Endothelial cell of umbilical vein (primary cell): ENCODE data around the gene SOX30. TPM values are rescaled to one million over a fixed set of nuclear protein-coding genes. Genes with fewer than 3 reads are reported as not detected.

Experiments
- BruUV-seq: library from RNA; stranded (reverse); fragments of 400-500 nt; replicated peaks from 2 replicates; lab custom pipeline; 2021; lab: Mats Ljungman, UMichigan
- CTCF ChIA-PET: fragments of 300-600, 350-600 bp; sonication (Branson Sonifier 250); formaldehyde crosslinking; loops from one replicate; lab custom pipeline; 2021; ENCODE audit warnings: antibody characterized with exemption, inconsistent platforms; lab: Charles Lee
- POLR2A ChIA-PET: fragments of 300-600, 350-600 bp; sonication (Branson Sonifier 250); formaldehyde crosslinking; loops from one replicate; lab custom pipeline; 2021; ENCODE audit warnings: antibody characterized with exemption, inconsistent platforms; lab: Charles Lee
- DNase-seq: peaks from one replicate; pipeline ENCODE4 v3.0.0-alpha.2; 2011; ENCODE audit warnings: low read depth, low spot score
- FAIRE-seq: peaks from 2 replicates; lab custom pipeline; 2011; peaks lifted over from hg19 to GRCh38; lab: Jason Lieb, UNC
- H2AFZ ChIP-seq: 2 replicates; pipeline ENCODE4 v1.6.0; 2012; ENCODE audit warnings: low read depth, low read length, control low read depth, inconsistent platforms
- H3K27ac ChIP-seq: 2 replicates; pipeline ENCODE4 v1.5.1; 2011; ENCODE audit warnings: low read depth, mild to moderate bottlenecking, control low read depth, low read length, moderate library complexity; ENCODE audit not compliant: insufficient read depth
- H3K27me3 ChIP-seq, 2 experiments: 2 replicates each; pipeline versions ENCODE4 v1.6.0 to v1.6.1; 2011; ENCODE audit warnings: low read length in 2 of 2, mixed read lengths in 1 of 2; ENCODE audit not compliant: control insufficient read depth in 2 of 2, insufficient read depth in 2 of 2
- H3K36me3 ChIP-seq, 2 experiments: 2 replicates in 1 of 2; 3 replicates in 1 of 2; pipeline ENCODE4 v1.5.1; 2011; ENCODE audit warnings: low read length in 2 of 2, mild to moderate bottlenecking in 1 of 2, moderate library complexity in 1 of 2; ENCODE audit not compliant: control insufficient read depth in 2 of 2, insufficient read depth in 2 of 2; ENCODE audit errors: extremely low read depth in 1 of 2
- H3K4me1 ChIP-seq: 3 replicates; pipeline ENCODE4 v1.5.1; 2011; ENCODE audit warnings: mild to moderate bottlenecking, low read length; ENCODE audit not compliant: control insufficient read depth, insufficient read depth; ENCODE audit errors: extremely low read depth
- H3K4me2 ChIP-seq: 2 replicates; pipeline ENCODE4 v1.6.1; 2011; ENCODE audit warnings: low read length, control low read depth, mixed read lengths; ENCODE audit not compliant: insufficient read depth
- H3K4me3 ChIP-seq, 3 experiments: fragments of 200-600 bp in 1 of 3; sonication (generic), shearing (Covaris generic) in 1 of 3; replicated peaks in 1 of 3; 2 replicates each; pipeline ENCODE4 v1.5.1; 2011 to 2016; ENCODE audit warnings: control low read depth in 3 of 3, low read length in 3 of 3, mild to moderate bottlenecking in 2 of 3, inconsistent platforms in 1 of 3, low read depth in 1 of 3, moderate library complexity in 1 of 3; ENCODE audit not compliant: insufficient read depth in 1 of 3
- H3K79me2 ChIP-seq: 2 replicates; pipeline ENCODE4 v1.6.0; 2012; ENCODE audit warnings: low read length, inconsistent platforms; ENCODE audit not compliant: control insufficient read depth, insufficient read depth
- H3K9ac ChIP-seq: replicated peaks from 2 replicates; pipeline ENCODE3; 2011; ENCODE audit warnings: low read length, control low read depth; ENCODE audit not compliant: insufficient read depth; ENCODE audit errors: extremely low read depth
- H3K9me1 ChIP-seq: replicated peaks from 3 replicates; pipeline ENCODE4 v1.6.0; 2011; ENCODE audit warnings: mild to moderate bottlenecking, low read length; ENCODE audit not compliant: control insufficient read depth, insufficient read depth; ENCODE audit errors: extremely low read depth
- H3K9me3 ChIP-seq: replicated peaks from 2 replicates; pipeline ENCODE4 v1.5.1; 2012; ENCODE audit warnings: low read length, inconsistent platforms; ENCODE audit not compliant: control insufficient read depth, insufficient read depth
- H4K20me1 ChIP-seq: replicated peaks from 2 replicates; pipeline ENCODE3; 2011; ENCODE audit warnings: mild to moderate bottlenecking, low read length; ENCODE audit not compliant: control insufficient read depth, insufficient read depth; ENCODE audit errors: extremely low read depth
- EZH2 ChIP-seq: IDR thresholded peaks from 2 replicates; pipeline ENCODE4 v1.6.1; 2012; ENCODE audit warnings: borderline replicate concordance, low read depth, mild to moderate bottlenecking, moderate library complexity, low read length, inconsistent platforms; ENCODE audit not compliant: severe bottlenecking
- FOS ChIP-seq: IDR thresholded peaks from 2 replicates; pipeline ENCODE4 v1.6.1; 2011; ENCODE audit warnings: mild to moderate bottlenecking, low read length, moderate library complexity, borderline replicate concordance; ENCODE audit not compliant: insufficient read depth
- GATA2 ChIP-seq: IDR thresholded peaks from 2 replicates; pipeline ENCODE4 v1.7.0; 2011; ENCODE audit warnings: low read depth, mild to moderate bottlenecking, moderate library complexity, mixed read lengths, low read length; ENCODE audit not compliant: insufficient read length, insufficient read depth
- JUN ChIP-seq: IDR thresholded peaks from 2 replicates; pipeline ENCODE4 v1.6.1; 2011; ENCODE audit warnings: borderline replicate concordance, low read depth; ENCODE audit not compliant: insufficient read length, insufficient read depth
- MYC ChIP-seq: IDR thresholded peaks from one replicate; pipeline ENCODE4 v1.6.1; 2011; ENCODE audit warnings: mild to moderate bottlenecking, low read depth, low read length
- POLR2A ChIP-seq: IDR thresholded peaks from 2 replicates; pipeline ENCODE4 v1.6.1; 2012; ENCODE audit warnings: low read depth, mild to moderate bottlenecking, control low read depth, low read length
- POLR2AphosphoS5 ChIP-seq: IDR thresholded peaks from 2 replicates; pipeline ENCODE4 v1.6.1; 2012; ENCODE audit warnings: low read depth, mild to moderate bottlenecking, control low read depth, low read length, moderate library complexity; ENCODE audit not compliant: insufficient read depth
- dilution Hi-C: fragments of 300-500 bp; cut with MboI; formaldehyde crosslinking; loops from one replicate; pipeline ENCODE4 v1.15.0; 2019; ENCODE audit warnings: low sequenced_read_pairs; ENCODE audit not compliant: extremely low pct_ligation_motif_present
- intact Hi-C: fragments of 100-400 bp; cut with micrococcal nuclease; formaldehyde crosslinking; loops from one replicate; pipeline ENCODE4 v1.10.0; 2022
- polyA plus RNA-seq, 4 experiments: library from polyadenylated mRNA; depleted of rRNA in 3 of 4; stranded (reverse) in 3 of 4; unstranded in 1 of 4; fragments of >200 nt; gene quantifications; 2 replicates each; pipeline versions ENCODE4 v1.2.1 to v1.2.3, GENCODE V29; 2011 to 2012; ENCODE audit warnings: missing spikeins in 1 of 4
- total RNA-seq: library from RNA; stranded (reverse); gene quantifications from 2 replicates; pipeline ENCODE4 v1.2.3, GENCODE V29; 2021
- TF ChIP-seq, protein P1 (sequence below): IDR thresholded peaks from 2 replicates; pipeline ENCODE4 v1.6.1; 2011; ENCODE audit not compliant: insufficient read depth, insufficient read length
- TF ChIP-seq, protein P2 (sequence below), 2 donors: IDR thresholded peaks; 1 replicate in 1 of 2; 2 replicates in 1 of 2; pipeline ENCODE4 v1.5.1; 2011; ENCODE audit warnings: low read length in 2 of 2, mild to moderate bottlenecking in 2 of 2, moderate library complexity in 2 of 2, control low read depth in 1 of 2, inconsistent platforms in 1 of 2, low read depth in 1 of 2; ENCODE audit not compliant: insufficient read depth in 1 of 2; ENCODE audit errors: extremely low read depth in 1 of 2

Gene SOX30
- total and polyA plus RNA-seq, 2 donors (not counting 3 experiments of a cell fraction or from before 2014, with no cell fraction given) = not detected

DNA sequence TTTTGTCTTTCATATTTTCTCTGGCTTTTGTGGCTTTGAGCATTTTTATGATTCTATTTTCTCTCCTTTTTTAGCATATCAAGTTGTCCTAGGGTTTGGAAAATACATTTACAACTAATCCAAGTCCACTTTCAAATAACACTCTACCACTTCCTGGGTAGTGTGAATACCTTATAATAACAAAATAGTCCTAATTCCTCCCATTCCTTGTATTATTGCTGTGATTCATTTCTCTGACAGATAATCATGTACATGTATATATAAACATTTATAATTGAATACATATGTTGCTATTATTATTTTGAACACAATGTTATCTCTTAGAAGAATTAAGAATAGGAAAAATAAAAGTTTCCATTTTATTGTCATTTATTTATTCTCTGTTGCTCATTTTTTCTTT, 61.8 kb downstream of the SOX30 start:
- no peak overlapping the region for H3K4me3 ChIP-seq
- no peaks in the 10 kb centered on the region for H3K36me3 ChIP-seq
- no peaks in the 10 kb centered on the region for H3K27me3 ChIP-seq
- H4K20me1 ChIP-seq = no peaks in the 10 kb centered on the region
- intact Hi-C loops (loop anchor here (5.0 kb wide), 1 partner anchor 78 kb away; no protein-coding TSS in a partner anchor), dilution Hi-C loops (no loop called here)
- H3K27ac ChIP-seq = no peak overlapping the region
- H3K9ac ChIP-seq = no peak overlapping the region
- CTCF ChIA-PET = interaction anchor here (0.7 kb wide), 1 partner anchor 100 kb away, joined by 3 read pairs; no protein-coding TSS in a partner anchor
- no peak overlapping the region for H2AFZ ChIP-seq
- no peaks in the 10 kb centered on the region for H3K9me1 ChIP-seq
- H3K4me2 ChIP-seq = no peak overlapping the region
- no TSS peak for BruUV-seq
- FAIRE-seq = no peak
- H3K4me1 ChIP-seq = peaks cover 37% of the 10 kb centered on the region
- TF ChIP-seq FOS = no peak
- TF ChIP-seq JUN = no peak
- no peak for TF ChIP-seq GATA2
- TF ChIP-seq, protein P1, sequence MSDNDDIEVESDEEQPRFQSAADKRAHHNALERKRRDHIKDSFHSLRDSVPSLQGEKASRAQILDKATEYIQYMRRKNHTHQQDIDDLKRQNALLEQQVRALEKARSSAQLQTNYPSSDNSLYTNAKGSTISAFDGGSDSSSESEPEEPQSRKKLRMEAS = no peak
- TF ChIP-seq, protein P2, sequence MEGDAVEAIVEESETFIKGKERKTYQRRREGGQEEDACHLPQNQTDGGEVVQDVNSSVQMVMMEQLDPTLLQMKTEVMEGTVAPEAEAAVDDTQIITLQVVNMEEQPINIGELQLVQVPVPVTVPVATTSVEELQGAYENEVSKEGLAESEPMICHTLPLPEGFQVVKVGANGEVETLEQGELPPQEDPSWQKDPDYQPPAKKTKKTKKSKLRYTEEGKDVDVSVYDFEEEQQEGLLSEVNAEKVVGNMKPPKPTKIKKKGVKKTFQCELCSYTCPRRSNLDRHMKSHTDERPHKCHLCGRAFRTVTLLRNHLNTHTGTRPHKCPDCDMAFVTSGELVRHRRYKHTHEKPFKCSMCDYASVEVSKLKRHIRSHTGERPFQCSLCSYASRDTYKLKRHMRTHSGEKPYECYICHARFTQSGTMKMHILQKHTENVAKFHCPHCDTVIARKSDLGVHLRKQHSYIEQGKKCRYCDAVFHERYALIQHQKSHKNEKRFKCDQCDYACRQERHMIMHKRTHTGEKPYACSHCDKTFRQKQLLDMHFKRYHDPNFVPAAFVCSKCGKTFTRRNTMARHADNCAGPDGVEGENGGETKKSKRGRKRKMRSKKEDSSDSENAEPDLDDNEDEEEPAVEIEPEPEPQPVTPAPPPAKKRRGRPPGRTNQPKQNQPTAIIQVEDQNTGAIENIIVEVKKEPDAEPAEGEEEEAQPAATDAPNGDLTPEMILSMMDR (IDR thresholded peaks at IDR 0.05; ENCODE audit: extremely low read depth in 1 of 2, insufficient read depth in 1 of 2, low read depth in 1 of 2, low read length in 2 of 2) = no peak
- TF ChIP-seq MYC = no peak
- no peak for TF ChIP-seq EZH2
- no peak for TF ChIP-seq POLR2A
- TF ChIP-seq POLR2AphosphoS5 = no peak
- no peaks in the 10 kb centered on the region for H3K9me3 ChIP-seq
- no peak for DNase-seq
- no peaks in the 10 kb centered on the region for H3K79me2 ChIP-seq
- POLR2A ChIA-PET = no interaction called here
